SKM-1 (cell line): Measurements from ENCODE around the gene PLXNA3.

Source experiments
- DNase-seq: peaks from one replicate; lab custom pipeline; 2025; ENCODE audit not compliant: unreplicated experiment; lab: John Stamatoyannopoulos, UW

The PLXNA3 gene

DNA sequence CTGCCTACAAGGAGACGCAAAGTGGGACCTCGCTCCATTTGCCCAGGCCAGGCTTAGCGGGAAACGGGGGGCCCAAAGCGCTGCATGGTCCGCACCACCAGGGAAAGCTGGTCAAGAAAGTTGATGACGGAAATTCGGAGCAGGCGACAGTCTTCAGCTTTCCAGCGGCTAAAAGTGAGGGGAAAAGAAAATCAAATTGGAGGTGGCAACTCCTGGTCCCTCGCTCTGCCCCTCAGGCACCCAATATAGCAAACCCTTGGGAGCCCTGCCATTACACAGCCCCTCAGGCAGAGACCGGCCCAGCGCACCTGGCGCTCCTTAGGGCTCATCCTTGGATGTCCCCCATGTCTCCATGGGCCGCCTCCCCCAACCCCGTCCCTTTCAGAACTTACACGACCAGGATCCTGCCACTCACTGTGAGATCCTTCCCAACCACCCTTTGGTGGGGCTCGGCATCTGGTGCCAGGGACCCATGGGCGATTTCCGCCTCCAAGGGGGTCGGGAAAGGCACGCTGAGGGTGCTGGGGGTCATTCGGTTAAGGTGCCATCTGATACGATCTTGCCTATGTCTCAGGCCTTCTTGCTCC is 19.9 kb downstream of the PLXNA3 start:
- no peak for DNase-seq

DNA sequence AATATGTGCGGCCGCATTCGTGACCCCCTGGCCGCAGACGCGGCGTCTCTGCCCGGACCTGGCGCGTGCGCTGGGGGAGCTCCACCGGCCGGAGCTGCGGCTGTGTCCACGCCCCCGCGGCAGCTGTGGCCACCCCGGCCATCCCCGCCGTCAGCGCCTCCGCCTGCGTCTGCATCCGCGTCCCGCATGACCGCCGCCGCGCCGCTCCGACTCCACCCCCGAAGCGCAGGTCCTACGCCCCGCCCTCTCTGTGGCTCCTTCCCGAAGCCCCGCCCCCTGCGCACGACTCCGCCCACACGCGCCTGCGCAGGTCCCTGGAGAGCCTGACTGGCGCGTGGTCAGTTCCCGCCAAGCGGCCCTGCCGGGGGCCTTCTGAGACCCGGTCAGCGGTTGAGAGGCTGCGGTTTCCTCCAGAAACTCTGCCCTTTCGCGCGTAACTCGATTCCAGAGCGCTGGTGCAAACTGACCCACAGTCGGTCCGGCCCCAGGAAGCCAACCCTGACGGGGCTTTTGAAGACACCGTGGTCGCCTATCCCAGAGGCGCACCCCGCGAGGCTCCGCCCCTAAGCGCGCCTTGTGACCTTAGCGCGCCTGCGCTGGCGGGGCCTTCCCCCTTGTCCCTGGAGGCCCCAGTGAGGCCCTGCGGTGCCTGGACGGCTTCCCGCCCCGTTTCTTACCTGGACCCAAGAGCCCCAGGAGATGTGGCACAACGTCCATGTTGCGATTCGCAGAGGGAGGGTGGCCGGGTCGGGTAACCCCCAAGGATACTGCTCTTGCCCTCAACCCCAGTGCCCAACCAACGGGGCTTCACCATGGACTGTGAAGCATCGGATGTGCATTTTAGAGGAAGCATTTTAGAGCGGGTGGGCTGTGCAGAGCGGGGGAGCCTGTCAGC is 20.9 kb downstream of the PLXNA3 start, which contains the start of gene LAGE3:
TSS of gene LAGE3 (minus strand) at position 554 of the 895 bp plus-strand sequence. CDS start at position 188, 366 bp downstream.
- peak; percentile 54 for DNase-seq

DNA sequence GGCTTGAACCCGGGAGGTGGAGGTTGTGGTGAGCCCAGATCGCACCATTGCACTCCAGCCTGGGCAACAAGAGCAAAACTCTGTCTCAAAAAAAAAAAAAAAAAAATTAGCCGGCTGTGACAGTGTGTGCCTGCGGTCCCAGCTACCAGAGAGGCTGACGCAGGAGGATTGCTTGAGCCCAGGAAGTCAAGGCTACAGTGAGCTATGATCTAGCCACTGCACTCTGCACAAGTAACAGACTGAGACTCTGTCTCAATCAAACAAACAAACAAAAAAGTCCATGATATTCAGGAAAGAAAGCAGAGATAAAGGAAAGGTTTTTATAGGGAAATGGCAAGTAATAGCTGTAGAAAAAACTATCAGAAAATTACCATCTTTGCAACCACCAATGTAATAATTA is 23.1 kb downstream of the PLXNA3 start:
- no peak for DNase-seq

DNA sequence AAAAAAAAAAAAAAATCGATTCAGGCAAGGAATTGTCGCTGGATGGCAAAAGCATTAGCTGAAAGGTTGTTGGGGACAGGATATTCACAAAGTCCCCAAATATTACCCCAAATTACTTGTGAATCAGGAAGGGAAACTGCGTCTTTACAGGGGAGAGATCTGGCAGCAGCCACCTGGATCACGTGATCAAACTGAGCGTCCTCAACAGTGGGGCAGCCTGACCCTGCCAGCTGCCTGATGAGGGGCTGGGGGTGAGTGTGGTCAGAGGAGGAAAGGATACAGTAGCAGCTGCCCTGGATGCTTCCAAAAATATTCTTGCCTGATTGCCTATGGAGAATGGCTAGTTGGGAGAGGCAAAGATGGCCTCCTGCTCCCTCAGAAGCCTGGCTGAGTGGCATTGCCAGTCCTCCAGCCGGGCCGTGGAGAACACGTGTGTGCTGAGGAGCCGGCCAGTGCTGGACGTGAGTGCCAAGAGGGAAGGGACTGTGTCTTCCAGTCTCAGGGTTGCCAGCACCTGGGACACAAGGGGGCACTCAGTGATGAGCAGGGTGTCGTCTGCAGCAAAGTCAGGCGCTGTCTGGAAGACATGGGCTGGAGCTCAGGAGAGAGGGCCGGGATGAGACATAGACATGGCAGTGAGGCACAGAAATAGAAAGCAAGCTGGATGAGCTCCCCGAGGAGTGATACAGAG is 24.0 kb downstream of the PLXNA3 start:
- no peak for DNase-seq

DNA sequence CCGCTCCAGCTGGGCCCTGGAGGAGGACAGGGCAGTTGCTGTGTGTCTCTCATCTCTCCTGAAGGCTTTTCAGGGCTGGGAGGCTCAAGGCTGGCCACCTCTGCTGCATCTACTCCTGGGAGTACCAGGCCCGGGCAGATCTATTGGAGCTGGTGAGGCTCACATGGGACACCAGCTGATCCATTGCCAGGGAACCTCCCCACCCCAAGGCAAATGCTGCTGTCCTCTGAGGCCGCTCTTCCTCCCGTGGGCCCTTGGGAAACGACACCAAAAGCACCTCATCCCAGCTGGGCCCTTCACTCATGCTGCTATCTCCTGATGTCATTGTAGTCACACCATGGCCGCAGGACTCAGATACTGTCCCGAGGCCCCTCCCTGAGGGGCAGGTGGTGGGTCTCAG is 24.7 kb downstream of the PLXNA3 start:
- no peak for DNase-seq

DNA sequence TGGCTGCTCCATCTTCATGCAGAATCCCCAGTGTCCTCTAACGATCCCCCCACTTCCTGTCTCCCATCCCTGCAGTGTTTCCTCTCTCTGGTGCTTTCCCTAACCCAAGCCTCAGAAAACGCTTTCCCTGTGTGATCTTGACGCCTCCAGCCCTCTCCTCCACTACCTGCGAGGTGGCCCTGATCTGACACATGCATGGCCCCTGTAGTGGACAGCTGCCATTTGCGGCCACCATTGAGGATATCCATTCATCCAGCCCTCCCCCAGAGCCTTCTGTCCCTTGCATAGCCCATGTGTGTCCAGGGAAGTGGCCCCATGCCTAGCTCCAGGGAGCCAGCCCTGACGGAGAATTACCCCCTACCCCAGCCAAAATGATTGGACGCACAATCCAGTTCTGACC is 25.2 kb downstream of the PLXNA3 start:
- DNase-seq, result no peak

DNA sequence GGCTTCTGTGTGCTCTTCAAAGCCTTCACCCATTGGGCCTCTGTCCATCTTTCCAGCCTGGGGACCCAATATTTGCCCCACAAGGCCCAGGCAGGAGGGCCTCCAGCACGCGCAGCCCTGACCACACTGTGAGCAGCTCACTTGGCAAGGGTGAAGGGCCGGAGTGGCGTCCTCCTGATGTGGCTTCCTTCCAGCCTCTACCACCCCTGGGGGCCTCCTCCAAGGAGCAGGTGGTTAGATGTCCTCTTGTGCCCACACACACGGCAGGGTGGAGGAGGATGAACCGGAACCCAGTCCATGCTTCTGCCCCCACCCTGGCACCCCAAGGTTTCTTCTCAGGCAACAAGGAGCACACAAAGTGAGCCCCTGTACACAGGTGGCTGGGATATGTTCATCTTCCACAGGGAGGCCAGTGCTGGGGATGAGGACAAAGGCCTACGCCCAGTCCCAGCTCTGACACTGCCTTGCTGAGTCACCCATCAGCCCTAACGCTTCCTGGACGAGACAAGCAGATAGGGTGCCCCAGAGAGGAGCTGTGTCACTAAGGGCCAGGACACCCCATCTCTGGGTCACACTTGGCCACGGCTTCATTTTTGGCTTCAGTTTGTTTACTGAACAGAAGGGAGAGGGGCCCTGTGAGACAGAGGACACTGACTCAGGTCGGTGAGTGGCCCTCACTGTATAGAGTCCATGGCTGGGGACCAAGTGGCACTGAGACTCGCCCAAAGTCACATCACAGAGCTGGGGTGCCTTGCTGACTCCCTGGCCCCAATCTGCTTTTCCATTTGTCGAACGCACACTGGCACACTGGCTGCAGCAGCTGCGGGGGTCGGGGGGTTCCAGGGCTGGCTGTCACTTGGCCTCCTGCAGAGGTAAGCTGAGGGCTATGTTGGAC is 26.4 kb downstream of the PLXNA3 start:
- DNase-seq, result no peak

DNA sequence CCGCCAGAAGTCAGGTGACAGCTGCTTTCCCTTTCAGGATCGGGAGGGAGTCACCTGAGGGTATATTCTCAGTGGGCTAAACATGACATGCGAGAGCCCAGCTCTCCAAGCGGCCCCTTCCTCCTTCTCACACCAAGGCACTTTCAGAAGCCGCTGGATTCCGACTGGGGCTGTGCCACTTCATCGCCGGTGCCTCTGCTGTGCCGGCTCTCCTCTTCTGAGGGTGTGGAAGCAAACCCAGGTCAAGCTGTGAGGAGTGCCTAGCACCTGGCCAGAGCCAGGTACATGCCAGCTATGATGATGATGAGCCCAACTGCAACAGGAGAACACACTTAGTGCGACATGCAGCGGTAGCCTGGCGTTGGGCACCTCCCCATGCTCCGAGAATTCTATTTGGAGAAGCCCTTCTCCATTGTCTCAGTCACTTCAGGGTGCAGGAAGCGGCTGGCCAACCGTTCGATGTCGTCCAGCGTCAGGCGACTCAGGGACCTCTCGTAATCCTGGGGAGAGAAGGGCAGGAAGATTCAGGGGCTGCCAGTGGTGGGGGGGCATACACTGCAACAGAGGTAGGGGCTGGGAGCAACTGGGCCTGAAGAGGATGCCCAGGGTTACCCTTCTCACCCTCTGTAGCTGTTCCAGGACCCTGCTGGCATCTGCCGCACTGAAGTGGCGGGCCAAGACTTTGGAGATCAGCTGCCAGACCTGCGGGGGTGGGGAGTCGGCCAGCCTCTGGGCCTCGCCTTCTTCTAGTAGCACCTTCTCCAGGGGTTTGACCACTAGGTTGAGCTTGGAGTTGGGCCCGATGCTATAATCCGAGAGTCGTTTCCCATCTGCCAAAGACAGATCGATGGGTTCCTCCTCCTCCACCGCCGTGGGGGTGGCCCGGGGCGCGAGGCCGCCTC is 27.3 kb downstream of the PLXNA3 start:
- DNase-seq, result no peak

DNA sequence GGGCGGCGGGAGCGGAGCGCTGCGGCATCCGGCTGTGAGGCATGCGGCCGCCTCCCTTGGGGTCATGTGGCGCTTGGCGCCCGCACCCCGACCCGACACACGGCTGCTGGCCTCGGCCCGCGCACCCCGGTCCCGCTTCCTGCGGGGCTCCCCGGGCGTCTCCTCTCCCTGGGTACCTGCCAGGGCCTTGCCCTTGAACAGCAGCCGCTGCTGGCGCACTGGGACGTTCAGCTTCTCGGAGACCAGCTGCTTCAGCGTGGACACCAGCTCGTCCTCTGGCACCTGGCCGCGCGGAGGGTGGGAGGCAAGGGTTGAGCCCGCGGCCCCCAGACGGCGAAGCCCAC is 27.9 kb downstream of the PLXNA3 start:
- no peak for DNase-seq

DNA sequence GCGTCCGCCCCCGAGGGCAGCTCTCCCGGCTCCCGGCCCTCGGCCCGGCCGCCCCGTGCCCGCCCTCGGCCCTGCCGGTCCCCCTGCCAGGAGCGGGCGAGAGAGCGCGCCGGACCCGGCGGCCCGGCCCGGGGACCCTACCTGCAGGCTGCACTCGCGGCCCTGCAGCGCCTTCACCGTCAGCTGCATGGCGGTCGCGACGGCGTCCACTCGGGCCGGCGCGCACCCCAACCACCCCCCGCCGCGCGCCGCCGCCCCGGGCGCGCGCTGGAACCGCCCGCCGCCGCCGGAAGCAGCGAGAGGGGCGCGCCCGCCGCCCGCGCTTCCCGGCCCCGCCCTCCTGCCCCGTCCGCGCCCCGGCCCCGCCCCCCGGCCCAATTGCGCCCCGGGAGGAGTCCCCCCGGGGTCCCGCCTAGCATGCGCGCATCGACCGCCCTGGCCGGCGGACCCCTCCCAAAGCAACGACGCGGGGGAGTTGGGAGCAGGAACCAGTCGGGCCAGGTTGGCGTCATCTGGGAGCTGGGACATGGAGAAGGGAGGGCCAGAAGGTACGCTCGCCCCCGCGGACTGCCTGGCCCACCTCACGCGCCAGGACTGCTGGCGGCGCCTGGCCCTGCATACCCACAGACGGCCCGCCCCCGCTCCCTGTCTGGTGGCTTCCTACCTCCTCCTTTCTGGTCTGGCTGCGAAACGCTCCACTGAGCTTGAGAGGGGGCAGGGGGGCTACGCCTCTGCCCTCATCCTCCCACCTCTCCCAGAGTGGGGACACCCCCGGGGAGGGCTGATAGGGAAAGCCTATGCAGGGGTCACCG is 28.5 kb downstream of the PLXNA3 start, which contains the start of gene UBL4A:
TSS of gene UBL4A (minus strand) at position 220 of the 812 bp plus-strand sequence. CDS start at position 189, 31 bp downstream.
- no peak for DNase-seq

DNA sequence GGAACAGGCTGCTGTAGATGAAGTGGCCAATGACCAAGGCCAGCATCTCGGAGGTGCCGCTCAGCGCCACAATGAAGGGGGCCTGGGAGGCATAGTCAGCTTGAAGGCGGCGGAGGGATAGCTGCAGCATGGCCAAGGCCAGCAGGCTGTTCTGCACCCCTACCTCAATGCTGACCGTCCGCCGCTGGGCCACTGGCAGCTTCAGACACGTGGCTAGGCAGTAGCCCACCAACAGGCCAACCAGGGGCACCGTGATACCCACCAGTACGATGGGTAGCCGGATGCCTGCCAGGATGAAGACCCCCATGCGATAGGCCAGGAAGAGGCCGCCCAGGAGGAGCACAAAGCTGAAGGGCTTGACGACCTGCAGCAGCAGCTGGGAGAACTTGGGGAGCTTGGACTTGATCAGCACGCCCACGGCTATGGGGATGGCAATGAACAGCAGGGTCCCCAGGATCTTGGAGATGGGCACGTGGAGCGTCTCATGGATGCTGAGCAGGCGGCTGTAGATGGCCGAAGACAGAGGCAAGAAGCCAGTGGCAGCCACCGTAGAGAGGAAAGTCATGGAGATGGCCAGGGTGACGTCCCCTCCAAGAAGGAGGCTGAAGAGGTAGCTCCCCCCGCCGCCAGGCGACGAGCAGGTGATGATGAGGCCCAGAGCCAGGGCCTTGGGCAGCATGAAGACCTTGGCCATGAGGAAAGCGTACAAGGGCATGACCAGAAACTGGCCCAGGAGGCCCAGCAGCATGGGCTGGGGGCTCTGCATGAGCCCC is 29.6 kb downstream of the PLXNA3 start:
- DNase-seq, result no peak

DNA sequence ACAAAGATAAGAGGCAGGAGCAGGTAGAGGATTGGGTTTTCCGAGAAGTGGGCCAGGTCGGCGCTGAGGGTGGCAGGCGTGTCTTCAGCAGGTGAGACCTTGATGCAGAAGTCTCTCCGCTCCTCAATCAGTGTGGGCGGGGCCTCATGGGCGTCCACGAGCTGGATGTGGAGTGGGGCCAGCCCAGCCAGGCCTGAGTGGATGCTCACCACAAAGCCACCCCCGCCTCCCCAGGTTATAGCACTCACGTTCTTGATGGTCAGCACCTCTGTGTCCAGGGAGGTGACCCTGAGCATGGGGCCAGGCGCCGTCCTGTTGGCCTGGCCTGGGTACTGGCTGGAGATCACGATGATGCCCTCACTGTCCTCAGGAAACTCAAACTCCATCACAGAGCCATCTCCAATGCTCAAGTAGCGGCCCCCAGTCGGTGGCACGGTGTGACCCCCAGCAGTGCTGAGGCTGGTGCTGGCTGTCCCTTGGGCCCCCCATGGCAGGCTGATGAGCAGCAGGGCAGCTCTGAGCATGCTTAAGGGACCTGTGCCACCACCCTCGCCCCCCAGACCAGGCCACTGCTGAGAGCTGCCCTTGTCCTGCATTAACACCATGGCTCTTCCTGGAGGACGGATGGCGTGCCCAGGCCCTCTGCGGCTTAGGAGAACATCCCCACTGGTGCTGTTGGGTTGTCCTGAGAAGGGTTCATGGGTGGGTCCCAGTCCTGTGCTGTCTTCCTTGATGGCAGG is 30.4 kb downstream of the PLXNA3 start:
- no peak for DNase-seq

DNA sequence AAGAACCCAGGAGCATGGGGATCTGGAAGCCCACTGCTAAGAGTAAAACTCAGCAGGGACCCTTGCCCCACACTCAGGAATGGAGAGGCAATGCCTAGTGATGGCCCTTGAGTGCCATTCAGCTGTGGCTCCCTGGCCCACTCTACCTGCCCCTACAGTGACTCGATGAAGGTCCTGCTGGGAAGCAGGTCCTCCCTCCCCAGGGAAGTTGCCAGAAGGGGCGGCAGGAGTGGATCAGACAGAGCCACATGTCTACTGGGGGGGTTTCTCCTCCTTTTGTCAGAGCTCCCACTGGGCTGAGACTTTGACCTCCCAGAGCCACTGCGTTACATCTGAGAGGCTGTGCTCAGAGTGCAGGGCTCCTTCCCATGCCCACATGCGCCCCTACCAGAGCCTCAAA is 31.1 kb downstream of the PLXNA3 start:
- DNase-seq, result no peak

DNA sequence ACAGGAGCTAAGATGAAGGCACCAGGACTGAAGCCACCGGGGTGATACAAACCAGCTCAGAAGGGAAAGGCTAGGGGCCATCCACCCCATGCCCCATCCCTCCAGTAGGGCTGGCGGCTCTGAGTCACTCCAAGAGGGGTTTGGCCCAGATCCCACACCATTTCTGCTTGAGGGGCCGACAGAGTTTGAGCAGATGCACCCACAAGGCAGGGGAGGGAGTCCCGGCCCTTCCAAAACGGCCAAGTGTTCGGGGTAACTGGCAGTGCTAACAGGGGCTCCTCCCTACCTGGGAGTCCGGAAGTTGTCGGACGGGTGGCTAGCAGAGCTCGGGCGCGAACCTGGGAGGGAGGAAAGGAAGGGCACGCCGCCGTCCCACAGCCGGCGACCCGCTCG is 31.9 kb downstream of the PLXNA3 start:
- DNase-seq, result no peak

DNA sequence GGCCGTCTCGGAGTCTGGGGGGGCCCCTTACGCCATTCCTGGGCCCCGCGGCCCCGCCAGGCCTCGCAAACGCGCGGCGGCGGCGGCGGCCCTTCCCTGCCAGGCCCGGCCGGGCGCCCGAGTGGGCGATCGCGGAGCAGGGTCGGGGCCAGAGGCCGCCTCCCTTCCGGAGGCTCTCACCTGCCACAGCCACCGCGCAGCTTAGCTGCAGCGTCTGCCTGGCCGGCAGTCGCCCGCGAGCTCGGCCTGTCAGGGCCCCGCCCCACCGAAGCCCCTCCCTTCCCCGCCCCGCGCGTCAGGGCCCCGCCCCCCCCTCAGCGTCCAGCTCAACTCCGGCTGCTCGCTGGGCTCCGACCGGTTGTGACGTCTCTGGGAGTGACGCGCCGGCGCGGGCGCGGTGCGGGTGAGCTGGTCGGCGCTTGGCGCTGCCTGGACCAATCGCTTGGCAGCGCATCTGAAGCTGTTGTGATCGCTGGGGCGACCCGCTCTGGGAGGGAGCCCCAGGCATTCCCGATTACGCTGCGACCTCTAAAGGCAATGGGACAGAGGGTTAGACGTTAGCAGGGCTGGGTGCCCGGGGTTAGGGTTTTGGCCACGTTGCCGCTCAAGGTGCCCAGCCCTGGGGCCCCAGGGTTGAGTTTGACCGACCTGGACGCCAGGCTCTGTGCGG is 32.5 kb downstream of the PLXNA3 start, which contains the start of gene SLC10A3:
TSS of gene SLC10A3 (minus strand) at position 216 of the 670 bp plus-strand sequence. CDS start 1,689 bp downstream, outside the sequence.
- peak; percentile 53 for DNase-seq

DNA sequence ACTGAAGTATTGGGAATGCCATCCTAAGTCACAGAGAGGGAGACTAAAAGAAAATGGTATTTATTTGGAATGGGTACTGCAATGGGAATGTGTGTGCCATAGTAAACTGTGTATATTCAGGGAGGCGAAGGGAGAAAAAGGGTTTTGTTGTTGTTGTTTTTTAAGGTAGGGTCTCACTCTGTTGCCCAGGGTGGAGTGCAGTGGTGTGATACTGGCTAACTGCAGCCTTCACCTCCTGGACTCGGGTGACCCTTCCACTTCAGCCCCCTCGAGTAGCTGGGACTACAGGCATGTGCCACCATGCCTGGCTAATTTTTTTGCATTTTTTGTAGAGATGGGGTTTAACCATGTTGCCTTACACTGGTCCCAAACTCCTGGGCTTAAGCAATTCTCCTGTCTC is 36.6 kb downstream of the PLXNA3 start:
- DNase-seq, result no peak

DNA sequence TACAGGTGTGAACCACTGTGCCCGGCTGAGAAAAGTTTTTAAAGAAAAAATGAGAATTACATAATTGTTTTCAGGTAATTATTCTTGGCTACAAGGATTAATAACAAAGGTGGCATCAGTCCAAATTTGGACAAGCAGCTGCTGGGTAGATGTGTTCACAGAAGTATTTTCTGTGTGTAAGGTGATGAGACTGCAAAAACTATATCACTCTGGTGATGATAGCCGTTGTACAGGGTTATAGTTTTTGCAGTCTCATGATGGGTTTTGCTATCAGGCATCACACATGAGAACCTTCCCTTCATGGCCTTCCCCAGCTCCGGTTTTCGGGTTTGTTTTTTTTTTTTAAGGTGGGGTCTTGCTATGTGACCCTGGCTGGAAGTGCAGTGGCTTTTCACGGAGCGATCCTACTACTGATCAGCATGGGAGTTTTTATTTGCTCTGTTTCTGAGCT is 37.4 kb downstream of the PLXNA3 start:
- no peak for DNase-seq
